Activated CD8-positive, alpha-beta T cell treated with anti-CD3 and anti-CD28 coated beads for 36 hours (primary cell): ENCODE results near the gene RBMS3. TPM values are rescaled to one million over a fixed set of nuclear protein-coding genes. Genes with fewer than 3 reads are reported as not detected.

Experiments
- ATAC-seq: fragments of 200-7000 bp; cut with Tn5 transposase; one replicate; pipeline ENCODE4 v1.10.0; 2021; ENCODE audit warnings: mild to moderate bottlenecking, moderate library complexity
- CTCF ChIA-PET: fragments of 350-600 bp; sonication (Branson Sonifier 250); formaldehyde crosslinking; loops from one replicate; lab custom pipeline; 2021; ENCODE audit warnings: antibody characterized with exemption; lab: Charles Lee
- POLR2A ChIA-PET: fragments of 350-600 bp; sonication (Branson Sonifier 250); formaldehyde crosslinking; loops from one replicate; lab custom pipeline; 2021; ENCODE audit warnings: antibody characterized with exemption; lab: Charles Lee
- DNase-seq: peaks from one replicate; pipeline ENCODE4 v3.0.0-alpha.2; 2020
- H3K27ac Mint-ChIP-seq: one replicate; pipeline ENCODE4 v1.8.0; 2021; ENCODE audit warnings: mild to moderate bottlenecking, mixed read lengths
- H3K27me3 Mint-ChIP-seq: one replicate; pipeline ENCODE4 v1.8.0; 2021; ENCODE audit warnings: mixed read lengths
- H3K36me3 Mint-ChIP-seq: one replicate; pipeline ENCODE4 v1.8.0; 2021; ENCODE audit warnings: low read depth, mixed read lengths
- H3K4me1 Mint-ChIP-seq: one replicate; pipeline ENCODE4 v1.8.0; 2021; ENCODE audit warnings: low read depth, mixed read lengths
- H3K4me3 Mint-ChIP-seq: one replicate; pipeline ENCODE4 v1.8.0; 2021; ENCODE audit warnings: mild to moderate bottlenecking, moderate library complexity, mixed read lengths
- H3K9me3 Mint-ChIP-seq: one replicate; pipeline ENCODE4 v1.8.0; 2021; ENCODE audit warnings: mixed read lengths
- intact Hi-C: fragments of 100-400 bp; cut with micrococcal nuclease; formaldehyde crosslinking; loops from one replicate; pipeline ENCODE4 v1.10.0; 2022
- total RNA-seq, 2 experiments: library from RNA; stranded (reverse); gene quantifications; one replicate each; pipeline ENCODE4 v1.2.3, GENCODE V29; 2021
- TF ChIP-seq, protein P1 (sequence below): fragments of 200-600 bp; IDR thresholded peaks from one replicate; pipeline ENCODE4 v1.8.0; 2022; ENCODE audit warnings: antibody characterized with exemption, mild to moderate bottlenecking

The RBMS3 gene
- total RNA-seq, 2 experiments from 2014 or later = 2.3 to 2.8 TPM

DNA sequence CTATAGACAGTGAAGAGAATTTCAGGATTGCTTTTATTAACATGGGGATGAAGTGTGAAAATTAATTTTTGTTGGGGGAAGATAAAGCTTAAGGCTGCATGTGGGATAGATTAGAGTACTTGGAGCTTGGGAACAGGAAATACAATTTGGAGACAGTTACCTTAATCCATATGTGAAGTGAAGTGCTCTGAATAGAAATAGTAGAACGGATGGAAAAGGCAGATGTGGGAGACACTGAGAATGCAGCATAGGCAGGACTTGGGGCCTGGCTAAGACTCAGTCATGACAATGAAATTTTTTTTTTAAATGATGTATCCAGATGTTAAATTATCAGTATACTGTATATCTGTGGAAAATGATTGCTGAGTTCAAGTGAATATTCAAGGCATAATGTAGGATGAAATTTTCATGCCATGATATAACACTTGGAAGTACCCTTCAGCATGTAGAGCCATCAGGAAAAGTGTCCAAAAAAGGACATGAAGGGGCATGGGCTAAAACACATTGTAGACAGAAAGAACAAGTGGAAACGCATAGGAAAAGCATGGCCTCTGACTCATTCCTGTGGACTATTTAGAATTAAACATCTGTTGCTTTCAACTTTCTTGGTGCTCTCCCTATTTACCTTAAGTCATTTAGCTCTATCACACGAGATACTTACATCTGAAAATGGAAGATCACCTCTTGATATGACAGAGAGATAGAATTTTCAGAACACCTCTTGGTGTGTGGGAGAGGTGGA lies 134.8 kb downstream of the RBMS3 start:
- no peak for DNase-seq
- Mint-ChIP-seq H3K27ac (no peak overlapping the region), H3K4me1 (no peaks in the 10 kb centered on the region), H3K9me3 (no peaks in the 10 kb centered on the region), H3K36me3 (no peaks in the 10 kb centered on the region), H3K4me3 (no peak overlapping the region), H3K27me3 (no peaks in the 10 kb centered on the region)
- POLR2A ChIA-PET = no interaction called here
- intact Hi-C loops = no loop called here
- CTCF ChIA-PET = no interaction called here
- no peak for ATAC-seq
- TF ChIP-seq, protein P1, sequence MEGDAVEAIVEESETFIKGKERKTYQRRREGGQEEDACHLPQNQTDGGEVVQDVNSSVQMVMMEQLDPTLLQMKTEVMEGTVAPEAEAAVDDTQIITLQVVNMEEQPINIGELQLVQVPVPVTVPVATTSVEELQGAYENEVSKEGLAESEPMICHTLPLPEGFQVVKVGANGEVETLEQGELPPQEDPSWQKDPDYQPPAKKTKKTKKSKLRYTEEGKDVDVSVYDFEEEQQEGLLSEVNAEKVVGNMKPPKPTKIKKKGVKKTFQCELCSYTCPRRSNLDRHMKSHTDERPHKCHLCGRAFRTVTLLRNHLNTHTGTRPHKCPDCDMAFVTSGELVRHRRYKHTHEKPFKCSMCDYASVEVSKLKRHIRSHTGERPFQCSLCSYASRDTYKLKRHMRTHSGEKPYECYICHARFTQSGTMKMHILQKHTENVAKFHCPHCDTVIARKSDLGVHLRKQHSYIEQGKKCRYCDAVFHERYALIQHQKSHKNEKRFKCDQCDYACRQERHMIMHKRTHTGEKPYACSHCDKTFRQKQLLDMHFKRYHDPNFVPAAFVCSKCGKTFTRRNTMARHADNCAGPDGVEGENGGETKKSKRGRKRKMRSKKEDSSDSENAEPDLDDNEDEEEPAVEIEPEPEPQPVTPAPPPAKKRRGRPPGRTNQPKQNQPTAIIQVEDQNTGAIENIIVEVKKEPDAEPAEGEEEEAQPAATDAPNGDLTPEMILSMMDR = no peak

DNA sequence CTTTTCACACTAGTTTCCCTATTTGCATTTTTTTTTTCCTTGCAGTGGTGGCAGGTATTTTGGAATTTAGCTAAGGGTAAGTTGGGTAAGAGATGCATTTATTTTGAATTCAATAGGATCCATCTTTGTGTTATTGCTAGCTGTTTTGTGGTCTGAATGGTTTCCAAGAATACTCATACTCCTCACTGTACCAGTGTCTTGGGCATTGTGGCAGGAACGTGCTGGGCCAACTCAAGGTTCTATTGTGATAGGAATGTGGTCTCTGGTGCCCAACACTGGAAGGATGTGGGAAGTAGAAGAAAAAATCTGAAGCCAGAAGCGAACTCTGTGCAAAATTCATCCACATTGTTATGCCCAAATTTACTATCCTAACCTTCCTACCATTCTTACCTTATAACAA lies 135.6 kb downstream of the RBMS3 start:
- CTCF ChIA-PET = no interaction called here
- POLR2A ChIA-PET = no interaction called here
- no peaks in the 10 kb centered on the region for H3K27me3 Mint-ChIP-seq
- TF ChIP-seq, protein P1 = no peak
- intact Hi-C loops = no loop called here
- no peak for ATAC-seq
- no peak for DNase-seq
- no peaks in the 10 kb centered on the region for H3K4me1 Mint-ChIP-seq
- H3K9me3 Mint-ChIP-seq = no peaks in the 10 kb centered on the region
- H3K36me3 Mint-ChIP-seq = no peaks in the 10 kb centered on the region
- no peak overlapping the region for H3K27ac Mint-ChIP-seq
- H3K4me3 Mint-ChIP-seq = no peak overlapping the region

DNA sequence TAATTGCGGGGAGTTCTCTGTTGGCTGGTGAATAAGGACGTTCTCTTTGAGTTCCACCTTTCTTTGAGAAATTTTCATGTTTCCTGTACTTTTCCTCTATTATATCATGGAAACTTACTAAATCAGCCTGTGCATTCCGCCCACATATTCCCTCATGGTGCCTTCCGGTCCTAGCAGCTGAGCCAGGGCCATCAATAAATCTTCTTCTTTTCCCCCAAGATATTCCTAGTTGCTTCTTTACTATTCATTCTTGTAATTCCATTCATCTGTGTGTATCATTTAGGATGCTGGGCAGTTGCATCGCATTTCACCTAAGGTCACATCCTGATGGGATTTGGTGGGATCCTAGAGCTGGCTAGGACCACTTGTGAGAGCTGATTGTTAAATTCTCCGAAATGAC lies 139.2 kb downstream of the RBMS3 start:
- Mint-ChIP-seq H3K4me3 (no peak overlapping the region), H3K36me3 (no peaks in the 10 kb centered on the region), H3K4me1 (no peaks in the 10 kb centered on the region), H3K9me3 (no peaks in the 10 kb centered on the region), H3K27me3 (no peaks in the 10 kb centered on the region), H3K27ac (no peak overlapping the region)
- POLR2A ChIA-PET = no interaction called here
- TF ChIP-seq, protein P1 = no peak
- ATAC-seq (no peak), DNase-seq (no peak)
- CTCF ChIA-PET = interaction anchor here (0.6 to 1.4 kb wide), 2 partner anchors 9 to 17 kb away, joined by 3 read pairs; no protein-coding TSS in a partner anchor
- intact Hi-C loops = no loop called here

DNA sequence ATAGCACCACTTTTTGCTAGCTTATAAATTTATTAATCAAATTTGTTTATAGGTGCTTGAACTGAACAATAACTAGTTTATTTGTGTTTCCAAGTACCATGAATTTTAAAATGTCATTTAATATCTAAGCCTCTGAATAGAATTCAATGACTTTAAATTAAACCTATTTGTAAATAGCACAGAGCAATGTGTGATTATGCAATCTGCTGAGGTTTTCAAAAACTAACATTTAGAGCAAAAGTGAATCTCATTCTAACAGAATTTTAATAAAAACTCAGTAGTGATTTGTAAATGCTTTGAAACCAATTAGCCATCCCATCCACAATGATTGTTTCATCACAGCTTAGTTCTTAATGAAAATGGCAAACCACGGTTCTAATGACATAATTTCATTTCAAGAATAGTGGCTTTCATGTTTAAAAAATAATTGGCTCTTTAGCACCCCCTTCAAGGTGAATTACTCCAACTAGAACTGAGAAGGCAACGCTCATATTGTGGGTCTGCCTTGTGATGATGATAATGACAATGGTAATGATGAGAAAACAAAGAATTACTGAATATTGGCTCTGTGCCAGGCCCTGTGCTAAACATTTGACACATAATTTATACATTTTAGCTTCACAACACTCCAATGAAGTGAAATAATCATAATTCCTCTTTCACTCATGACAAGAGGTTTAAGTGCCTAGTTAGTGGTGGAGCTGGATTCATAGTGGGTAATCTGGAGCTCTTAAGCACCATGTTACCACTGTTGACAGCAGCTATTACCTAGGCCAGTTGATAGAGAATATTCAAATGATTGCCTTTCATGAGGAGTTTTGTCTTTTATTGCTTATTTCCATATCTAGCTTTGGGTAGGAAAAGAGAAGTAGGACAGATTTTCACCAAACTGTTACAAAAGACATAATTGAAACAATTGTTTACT lies 145.7 kb downstream of the RBMS3 start:
- no peaks in the 10 kb centered on the region for H3K27me3 Mint-ChIP-seq
- no peaks in the 10 kb centered on the region for H3K36me3 Mint-ChIP-seq
- DNase-seq (no peak), ATAC-seq (no peak)
- H3K27ac Mint-ChIP-seq = no peak overlapping the region
- no peaks in the 10 kb centered on the region for H3K4me1 Mint-ChIP-seq
- intact Hi-C loops = no loop called here
- ChIA-PET POLR2A (no interaction called here), CTCF (no interaction called here)
- no peaks in the 10 kb centered on the region for H3K9me3 Mint-ChIP-seq
- no peak overlapping the region for H3K4me3 Mint-ChIP-seq
- TF ChIP-seq, protein P1 = no peak
